ENCODE data around the gene TPCN2. TPM values are rescaled to one million over a fixed set of nuclear protein-coding genes. Genes with fewer than 3 reads are reported as not detected.

Gene TPCN2
- total and polyA plus RNA-seq, 2 donors: 14.0 to 14.4 TPM

DNA sequence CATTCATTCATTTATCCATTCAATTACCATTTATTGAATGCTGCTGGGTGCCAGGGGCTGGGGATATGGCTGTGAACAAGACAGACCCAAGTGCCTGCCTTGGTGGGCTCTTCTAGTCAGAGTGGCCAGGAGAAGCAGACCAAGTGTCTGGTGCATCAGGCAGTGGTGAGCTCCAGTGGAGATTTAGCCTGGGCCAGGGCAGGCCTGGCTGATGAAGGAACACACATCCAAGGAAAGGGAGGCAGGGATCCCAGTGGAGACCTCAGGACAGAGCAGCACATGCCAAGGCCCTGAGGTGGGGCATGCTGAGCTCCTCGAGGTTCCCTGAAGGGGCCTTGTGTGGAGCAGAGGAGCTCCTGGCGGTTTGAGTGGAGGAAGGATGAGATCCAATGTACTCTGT is 60.4 kb downstream of the TPCN2 start:
- no peak for DNase-seq (ENCODE audit: extremely low spot score)
- Histone ChIP-seq H3K4me3 (ENCODE audit: low read depth, low read length) (no peak overlapping the region), H3K36me3 (ENCODE audit: insufficient read depth) (no peaks in the 10 kb centered on the region), H3K4me1 (ENCODE audit: insufficient read depth) (no peaks in the 10 kb centered on the region), H3K27ac (ENCODE audit: low read depth) (no peak overlapping the region)
- 86% methylated on average over 2 of the region's 2 CpGs for WGBS

DNA sequence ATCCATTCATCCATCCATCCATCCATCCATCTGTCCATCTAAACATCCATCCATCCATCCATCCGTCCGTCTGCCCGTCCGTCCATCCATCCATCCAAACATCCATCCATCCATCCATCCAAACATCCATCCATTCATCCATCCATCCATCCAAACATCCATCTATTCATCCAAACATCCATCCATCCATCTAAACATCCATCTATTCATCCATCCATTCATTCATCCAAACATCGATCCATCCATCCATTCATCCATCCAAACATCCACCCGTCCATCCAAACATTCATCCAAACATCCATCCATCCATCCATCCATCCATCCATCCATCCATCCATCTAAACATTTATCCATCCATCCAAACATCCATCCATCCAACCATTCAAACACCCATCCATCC is 61.7 kb downstream of the TPCN2 start:
- DNase-seq (ENCODE audit: extremely low spot score): no peak
- Histone ChIP-seq H3K4me3 (ENCODE audit: low read depth, low read length) (no peak overlapping the region), H3K36me3 (ENCODE audit: insufficient read depth) (no peaks in the 10 kb centered on the region), H3K27ac (ENCODE audit: low read depth) (no peak overlapping the region), H3K4me1 (ENCODE audit: insufficient read depth) (no peaks in the 10 kb centered on the region)
- WGBS: 97% methylated on average over 6 of the region's 6 CpGs

DNA sequence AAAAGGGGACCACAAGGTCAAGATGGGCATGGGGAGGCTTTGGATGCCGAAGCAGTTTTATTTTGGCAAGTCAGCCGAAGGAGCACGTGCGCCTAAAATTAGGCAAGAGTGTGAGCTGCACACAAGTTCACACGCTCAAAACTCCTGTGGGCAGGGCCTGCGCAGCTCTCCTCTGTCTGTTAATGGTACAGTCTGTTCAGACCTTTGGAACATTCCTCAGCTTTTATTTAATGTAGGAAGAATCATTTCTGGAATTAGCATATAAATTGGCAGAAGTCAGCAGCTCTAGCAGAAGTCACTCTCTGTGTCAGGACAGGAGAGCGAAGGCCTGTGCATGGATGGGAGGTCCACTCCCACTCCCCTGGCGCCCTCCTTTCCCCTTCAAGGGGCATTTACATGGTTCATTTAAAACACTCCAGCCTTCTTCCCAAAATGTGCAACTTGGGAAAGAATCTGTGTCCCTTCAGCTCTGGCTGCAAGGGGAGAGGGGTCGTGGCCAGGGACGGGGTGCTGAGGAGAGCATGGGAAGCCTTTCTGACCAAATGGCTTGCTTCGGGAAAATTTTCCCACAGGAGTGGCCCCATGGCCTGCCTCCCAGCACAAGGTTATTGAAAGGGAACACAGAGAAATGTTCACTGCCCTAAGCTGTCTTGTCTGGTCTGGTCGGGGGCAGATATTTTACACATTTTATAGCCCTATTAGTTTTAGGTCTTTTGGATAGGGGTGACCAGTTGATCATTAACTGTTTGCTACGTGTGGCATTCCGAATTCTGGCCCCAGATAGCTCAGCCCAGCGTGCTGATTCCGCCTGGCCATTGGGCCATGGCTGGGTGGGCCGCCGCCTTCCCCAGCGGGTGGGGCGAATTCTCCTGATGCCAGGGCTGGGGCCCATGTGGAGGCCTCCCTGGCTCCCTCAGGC is 63.2 kb downstream of the TPCN2 start:
- Histone ChIP-seq H3K36me3 (ENCODE audit: insufficient read depth) (no peaks in the 10 kb centered on the region), H3K27ac (ENCODE audit: low read depth) (no peak overlapping the region), H3K4me1 (ENCODE audit: insufficient read depth) (no peaks in the 10 kb centered on the region), H3K4me3 (ENCODE audit: low read depth, low read length) (no peak overlapping the region)
- 89% methylated on average over 20 of the region's 20 CpGs for WGBS
- no peak for DNase-seq (ENCODE audit: extremely low spot score)

DNA sequence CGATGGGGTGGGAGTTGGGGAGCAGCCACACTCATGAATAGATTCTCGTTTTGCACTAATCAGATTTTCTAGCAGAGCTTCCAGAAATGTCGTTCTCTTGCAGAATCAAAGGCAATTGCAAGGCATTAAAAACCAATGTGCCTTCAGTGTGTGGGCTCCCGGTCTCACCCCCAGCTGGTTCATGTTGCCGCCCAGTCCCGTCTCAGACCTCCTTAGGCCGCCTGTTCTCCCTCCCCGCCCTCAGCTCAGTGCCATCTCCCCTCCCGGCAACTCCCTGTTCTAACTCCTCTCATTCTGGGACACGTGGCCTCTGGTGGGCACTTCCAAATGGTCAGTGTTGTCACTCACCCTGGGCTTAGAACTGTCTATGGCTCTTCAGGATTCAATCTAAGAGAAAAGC is 64.5 kb downstream of the TPCN2 start:
- WGBS: 87% methylated on average over 10 of the region's 10 CpGs
- H3K4me3 ChIP-seq (ENCODE audit: low read depth, low read length): no peak overlapping the region
- DNase-seq (ENCODE audit: extremely low spot score): no peak
- H3K36me3 ChIP-seq (ENCODE audit: insufficient read depth): no peaks in the 10 kb centered on the region
- H3K27ac ChIP-seq (ENCODE audit: low read depth): no peak overlapping the region
- no peaks in the 10 kb centered on the region for H3K4me1 ChIP-seq (ENCODE audit: insufficient read depth)

DNA sequence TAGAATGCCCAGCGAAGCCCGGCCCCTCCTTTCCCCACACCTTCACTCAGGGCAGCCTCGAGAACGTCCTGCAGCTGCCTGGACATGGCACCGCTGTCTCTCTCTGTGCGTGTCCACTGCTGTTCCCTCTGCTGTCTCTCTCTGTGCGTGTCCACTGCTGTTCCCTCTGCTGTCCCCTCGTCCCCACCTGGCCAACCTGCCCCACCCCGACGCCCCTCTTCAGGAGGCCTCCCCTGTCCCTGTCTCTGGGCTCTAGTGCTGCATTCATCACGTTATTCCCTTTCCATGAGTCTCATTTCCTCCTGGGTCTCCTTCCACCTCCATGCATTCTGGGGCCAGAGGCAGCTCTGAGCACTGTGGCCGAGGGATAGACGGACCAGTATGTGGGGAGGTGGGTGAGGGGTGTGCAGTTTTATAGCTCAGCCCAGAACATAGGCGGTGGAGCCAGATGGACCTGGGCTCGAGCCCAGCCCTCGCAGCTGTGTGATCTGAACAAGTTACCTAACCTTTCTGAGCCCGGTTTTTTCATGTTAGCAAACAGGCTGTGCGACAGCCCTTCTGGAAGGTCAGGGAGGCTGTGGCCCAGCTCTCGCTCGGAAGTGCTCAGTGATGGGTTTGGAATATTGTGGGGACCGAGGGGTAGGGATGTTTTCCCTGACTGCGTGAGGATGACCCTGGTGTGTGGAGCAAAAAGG is 65.1 kb downstream of the TPCN2 start:
- Histone ChIP-seq H3K4me3 (ENCODE audit: low read depth, low read length) (no peak overlapping the region), H3K36me3 (ENCODE audit: insufficient read depth) (no peaks in the 10 kb centered on the region), H3K4me1 (ENCODE audit: insufficient read depth) (no peaks in the 10 kb centered on the region), H3K27ac (ENCODE audit: low read depth) (no peak overlapping the region)
- WGBS: 85% methylated on average over 22 of the region's 22 CpGs
- no peak for DNase-seq (ENCODE audit: extremely low spot score)

DNA sequence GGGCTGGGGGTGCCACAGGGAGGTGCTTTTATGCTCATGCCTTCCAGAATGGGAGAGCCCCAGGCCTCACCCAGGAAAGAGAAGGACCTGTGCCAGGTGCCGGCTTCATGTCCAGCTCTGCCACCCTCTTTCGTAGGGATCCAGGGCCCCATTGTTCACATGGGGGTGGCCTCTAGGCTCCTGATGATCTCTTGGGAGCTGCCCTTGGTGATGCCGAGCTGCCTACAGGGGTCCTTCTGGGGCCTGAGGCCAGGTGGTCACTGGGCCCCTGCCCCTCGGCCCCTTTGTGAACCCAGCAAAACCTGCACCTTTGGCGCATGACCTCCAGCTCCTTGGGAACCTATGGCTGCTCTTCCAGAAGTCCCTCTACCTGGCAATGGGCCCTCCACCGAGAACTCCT is 65.6 kb downstream of the TPCN2 start:
- Histone ChIP-seq H3K27ac (ENCODE audit: low read depth) (no peak overlapping the region), H3K36me3 (ENCODE audit: insufficient read depth) (no peaks in the 10 kb centered on the region), H3K4me1 (ENCODE audit: insufficient read depth) (no peaks in the 10 kb centered on the region), H3K4me3 (ENCODE audit: low read depth, low read length) (no peak overlapping the region)
- 88% methylated on average over 6 of the region's 6 CpGs for WGBS
- no peak for DNase-seq (ENCODE audit: extremely low spot score)

DNA sequence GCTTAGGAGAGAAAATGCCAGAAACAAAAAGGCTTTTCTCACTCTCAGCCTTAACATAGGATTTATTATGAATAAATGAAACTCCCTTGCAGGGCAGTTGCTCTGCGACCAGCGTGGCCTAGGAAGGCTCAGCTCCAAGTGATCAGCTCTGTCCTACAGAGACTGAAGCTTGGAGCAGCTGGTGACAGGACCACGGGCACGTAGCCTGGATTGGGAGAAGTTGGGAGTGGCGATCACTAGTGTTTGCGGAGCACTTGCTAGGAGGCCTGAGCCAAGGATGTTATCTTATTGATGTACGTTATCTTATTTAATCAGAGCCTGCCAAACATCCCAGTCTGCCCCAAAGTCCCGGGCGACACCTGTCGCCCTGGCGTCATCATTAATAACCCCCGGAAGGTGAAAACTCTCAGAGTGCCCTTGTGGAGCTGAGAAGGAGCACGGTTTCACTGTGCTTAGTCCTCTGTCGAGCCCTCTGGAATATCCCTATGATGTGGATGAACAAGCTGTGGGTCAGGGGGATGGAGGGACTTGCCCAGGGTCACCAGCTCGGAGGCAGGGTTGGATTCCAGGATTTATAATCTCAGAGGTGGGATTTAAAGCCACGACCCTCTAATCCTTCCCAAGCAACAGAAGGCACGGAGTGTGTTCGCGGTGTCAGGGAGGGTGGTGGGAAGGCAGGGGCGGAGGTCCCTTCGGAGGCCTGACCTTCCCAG is 66.2 kb downstream of the TPCN2 start:
- DNase-seq (ENCODE audit: extremely low spot score): no peak
- no peak overlapping the region for H3K27ac ChIP-seq (ENCODE audit: low read depth)
- no peak overlapping the region for H3K4me3 ChIP-seq (ENCODE audit: low read depth, low read length)
- WGBS: 75% methylated on average over 21 of the region's 21 CpGs
- no peaks in the 10 kb centered on the region for H3K36me3 ChIP-seq (ENCODE audit: insufficient read depth)
- H3K4me1 ChIP-seq (ENCODE audit: insufficient read depth): no peaks in the 10 kb centered on the region

DNA sequence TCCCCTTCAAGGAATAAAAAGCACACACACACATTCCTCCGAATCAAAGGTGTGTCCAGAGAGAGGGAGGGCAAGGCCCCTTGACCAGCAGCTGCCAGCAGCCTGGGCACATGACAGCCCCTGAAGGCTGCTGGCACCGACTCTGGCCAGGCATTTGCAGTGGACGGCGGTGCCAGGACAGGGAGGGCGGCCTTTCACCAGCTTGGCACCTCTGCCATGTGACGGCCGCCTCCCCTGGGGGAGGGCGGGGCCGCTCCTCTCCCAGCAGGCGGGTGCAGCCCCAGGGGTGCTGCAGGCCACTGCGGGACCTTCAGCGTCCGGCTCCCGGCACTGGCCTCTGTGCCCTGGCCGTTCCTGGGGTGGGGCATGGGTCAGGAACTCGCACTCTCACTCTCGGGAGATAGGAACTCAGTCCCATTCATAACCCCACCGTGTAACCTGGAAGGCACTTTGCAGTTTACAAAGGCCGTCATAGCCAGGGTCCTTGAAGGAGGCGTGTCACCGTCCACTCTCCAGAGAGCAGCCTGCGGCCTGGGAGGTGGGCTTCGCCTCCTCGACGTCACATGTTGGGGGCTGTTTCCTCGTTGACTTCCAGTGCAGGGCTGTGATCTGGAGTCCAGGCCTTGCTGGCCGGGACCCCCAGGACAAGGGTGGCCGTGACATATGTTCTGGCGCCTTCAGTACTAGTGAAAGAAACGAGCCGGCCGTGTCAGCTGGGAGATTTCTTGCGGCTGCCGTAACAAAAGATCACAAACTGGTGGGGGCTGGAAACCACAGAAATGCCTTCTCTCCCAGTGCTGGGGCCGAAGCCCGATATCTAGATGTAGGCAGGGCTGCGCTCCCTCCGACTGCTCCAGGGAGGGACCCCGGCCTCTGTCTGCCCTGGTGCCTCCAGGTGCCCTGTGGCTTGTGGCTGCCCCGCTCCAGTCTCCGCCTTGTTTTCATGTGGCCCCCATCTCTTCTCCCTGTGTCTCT is 67.1 kb downstream of the TPCN2 start:
- Histone ChIP-seq H3K4me1 (ENCODE audit: insufficient read depth) (no peaks in the 10 kb centered on the region), H3K27ac (ENCODE audit: low read depth) (no peak overlapping the region), H3K36me3 (ENCODE audit: insufficient read depth) (no peaks in the 10 kb centered on the region), H3K4me3 (ENCODE audit: low read depth, low read length) (no peak overlapping the region)
- 75% methylated on average over 41 of the region's 41 CpGs for WGBS
- DNase-seq (ENCODE audit: extremely low spot score): no peak

DNA sequence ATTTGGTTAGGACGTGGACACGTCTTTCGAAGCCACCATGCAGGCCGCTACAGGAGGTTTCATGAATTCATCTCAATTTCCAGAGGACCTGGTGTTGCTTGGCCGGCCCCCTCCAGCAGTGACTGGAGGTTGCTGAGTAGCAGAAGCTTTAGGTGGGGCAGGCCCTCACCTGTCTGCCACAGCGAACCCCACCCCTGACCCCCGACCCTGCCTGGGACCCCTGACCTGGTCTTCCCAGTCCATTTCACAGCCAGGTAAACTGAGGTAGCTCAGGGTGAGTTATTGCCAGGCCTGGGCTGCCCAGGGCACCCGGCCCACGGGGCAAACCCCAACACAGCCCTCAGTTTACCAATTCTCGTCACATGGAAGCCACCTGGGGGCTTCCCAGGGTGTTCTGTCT is 67.9 kb downstream of the TPCN2 start:
- DNase-seq (ENCODE audit: extremely low spot score): no peak
- Histone ChIP-seq H3K4me1 (ENCODE audit: insufficient read depth) (no peaks in the 10 kb centered on the region), H3K4me3 (ENCODE audit: low read depth, low read length) (no peak overlapping the region), H3K36me3 (ENCODE audit: insufficient read depth) (no peaks in the 10 kb centered on the region), H3K27ac (ENCODE audit: low read depth) (no peak overlapping the region)
- 96% methylated on average over 10 of the region's 10 CpGs for WGBS

DNA sequence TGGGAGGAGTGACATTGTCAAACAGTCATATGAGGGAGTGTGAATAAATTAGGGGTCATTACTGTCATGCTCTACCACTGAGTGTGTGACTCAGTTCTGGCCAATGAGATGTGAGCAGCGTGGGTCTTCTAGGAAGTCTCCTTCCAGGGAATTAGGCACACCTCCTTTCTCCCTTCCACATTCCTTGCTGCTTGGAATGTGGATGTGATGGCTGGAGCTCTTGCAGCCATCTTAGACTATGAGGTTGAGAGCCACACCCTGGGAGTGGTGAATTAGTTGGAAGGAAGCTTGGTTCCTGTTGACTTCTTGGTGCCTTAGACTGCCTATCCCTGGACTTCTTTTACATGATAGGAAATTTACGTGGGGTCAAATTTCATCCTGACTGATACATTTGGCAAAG is 70.5 kb downstream of the TPCN2 start:
- no peak for DNase-seq (ENCODE audit: extremely low spot score)
- no peaks in the 10 kb centered on the region for H3K36me3 ChIP-seq (ENCODE audit: insufficient read depth)
- H3K4me1 ChIP-seq (ENCODE audit: insufficient read depth): peaks cover 4% of the 10 kb centered on the region
- WGBS: 95% methylated on average over 2 of the region's 2 CpGs
- no peak overlapping the region for H3K27ac ChIP-seq (ENCODE audit: low read depth)
- H3K4me3 ChIP-seq (ENCODE audit: low read depth, low read length): no peak overlapping the region

DNA sequence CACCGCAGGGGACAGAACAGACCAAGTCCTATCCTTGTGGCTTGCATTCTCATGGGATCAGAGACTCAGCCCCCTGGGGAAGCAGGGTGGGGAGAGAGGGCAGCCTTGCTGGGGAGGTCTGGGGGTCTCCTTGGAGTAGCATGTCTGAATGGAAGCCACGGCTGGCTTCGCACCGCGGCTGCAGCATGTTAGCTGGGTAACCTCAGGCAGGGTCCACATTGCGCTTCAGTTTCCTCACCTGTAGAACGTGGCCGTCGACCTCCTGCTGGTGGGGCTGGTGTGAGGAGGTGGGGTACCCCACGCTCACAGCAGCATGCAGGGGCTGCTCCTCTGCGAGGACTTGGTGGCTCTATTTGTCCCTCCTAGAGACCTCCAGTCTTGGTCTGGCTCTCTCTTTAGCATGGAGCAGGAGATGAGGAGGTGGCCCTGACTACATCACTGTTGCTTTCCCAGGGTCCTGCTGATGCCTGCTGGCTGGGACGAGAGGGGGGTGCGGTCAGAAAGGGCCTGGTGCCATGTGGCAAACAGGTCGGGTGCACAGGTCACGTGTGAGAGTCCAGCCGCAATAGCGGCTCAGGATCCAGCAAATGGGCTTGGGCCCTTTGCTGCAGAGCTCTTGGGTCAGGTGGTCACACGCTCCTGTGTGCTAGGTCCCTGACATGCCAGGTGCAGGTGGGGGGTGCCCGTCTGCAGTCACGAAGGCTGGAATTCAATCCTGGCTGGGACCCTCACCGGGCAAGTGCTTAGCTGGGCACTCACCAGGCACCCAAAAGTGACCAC is 71.6 kb downstream of the TPCN2 start:
- Histone ChIP-seq H3K27ac (ENCODE audit: low read depth) (no peak overlapping the region), H3K4me1 (ENCODE audit: insufficient read depth) (peaks cover 4% of the 10 kb centered on the region), H3K4me3 (ENCODE audit: low read depth, low read length) (no peak overlapping the region), H3K36me3 (ENCODE audit: insufficient read depth) (no peaks in the 10 kb centered on the region)
- no peak for DNase-seq (ENCODE audit: extremely low spot score)
- 94% methylated on average over 21 of the region's 21 CpGs for WGBS

DNA sequence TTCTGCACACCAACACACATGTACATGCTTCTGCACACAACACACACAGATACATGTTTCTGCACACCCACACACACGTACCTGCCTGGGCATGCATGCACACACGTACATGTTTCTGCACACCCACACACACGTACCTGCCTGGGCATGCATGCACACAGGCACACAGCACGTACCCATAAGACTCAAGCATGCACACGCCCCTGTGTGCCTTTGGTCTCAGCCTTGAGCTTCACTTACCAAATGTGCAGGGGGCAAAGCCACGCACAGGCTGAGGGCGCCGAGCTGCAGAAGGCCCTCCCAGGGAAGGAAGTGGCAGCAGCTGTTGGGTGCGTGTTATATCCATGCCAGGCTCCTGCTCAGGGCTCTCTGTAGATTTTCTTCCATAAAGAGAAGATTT is 72.3 kb downstream of the TPCN2 start:
- Histone ChIP-seq H3K4me1 (ENCODE audit: insufficient read depth) (peaks cover 4% of the 10 kb centered on the region), H3K4me3 (ENCODE audit: low read depth, low read length) (no peak overlapping the region), H3K27ac (ENCODE audit: low read depth) (no peak overlapping the region), H3K36me3 (ENCODE audit: insufficient read depth) (no peaks in the 10 kb centered on the region)
- no peak for DNase-seq (ENCODE audit: extremely low spot score)
- 82% methylated on average over 9 of the region's 9 CpGs for WGBS

Measured in urinary bladder (tissue), 4 donors.